Measurements from ENCODE around the gene S100A7A. TPM values are rescaled to one million over a fixed set of nuclear protein-coding genes. Genes with fewer than 3 reads are reported as not detected.

Gene S100A7A
- total RNA-seq, 1 experiment from 2014 or later, result not detected

GRCh38 chr1:153380711-153381110 is 35.6 kb upstream of the S100A7A start:
- ChIA-PET CTCF (no interaction called here), POLR2A (ENCODE audit: unreplicated experiment) (no interaction called here)
- Histone ChIP-seq H2AFZ (no peak overlapping the region), H3K9me3 (ENCODE audit: insufficient read depth, low read depth) (peaks cover 6% of the 10 kb centered on the region; the same call in 1 of the 2 replicates), H3K4me1 (replicated peaks; ENCODE audit: insufficient read depth) (peaks cover 26% of the 10 kb centered on the region), H3K27me3 (ENCODE audit: insufficient read depth, low read depth) (no peaks in the 10 kb centered on the region), H3F3A (ENCODE audit: insufficient read depth, low read depth) (peaks cover 20% of the 10 kb centered on the region; the same call in 1 of the 2 replicates), H3K4me2 (no peak overlapping the region), H3K36me3 (ENCODE audit: low read depth) (no peaks in the 10 kb centered on the region), H3K4me3 (no peak overlapping the region), H3K27ac (no peak overlapping the region), H4K20me1 (ENCODE audit: insufficient read depth) (no peaks in the 10 kb centered on the region), H3K9me2 (ENCODE audit: insufficient read depth) (no peaks in the 10 kb centered on the region), H3K79me2 (ENCODE audit: low read depth) (no peaks in the 10 kb centered on the region)
- intact Hi-C loops (cut with micrococcal nuclease; ENCODE audit: unreplicated experiment), result no loop called here
- BruUV-seq (replicated peaks), result no TSS peak
- TF ChIP-seq CTCF (conservative IDR thresholded peaks at IDR 0.05), result no peak
- no peak for TF ChIP-seq EZH2 (IDR thresholded peaks at IDR 0.05; ENCODE audit: low read depth)
- DNase-seq, result no peak

- Histone ChIP-seq H4K20me1 (ENCODE audit: insufficient read depth) (no peaks in the 10 kb centered on the region), H3K79me2 (ENCODE audit: low read depth) (no peaks in the 10 kb centered on the region), H3K27me3 (ENCODE audit: insufficient read depth, low read depth) (no peaks in the 10 kb centered on the region), H3F3A (ENCODE audit: insufficient read depth, low read depth) (no peaks in the 10 kb centered on the region), H3K9me2 (ENCODE audit: insufficient read depth) (no peaks in the 10 kb centered on the region), H3K4me3 (no peak overlapping the region), H2AFZ (no peak overlapping the region), H3K4me2 (no peak overlapping the region), H3K27ac (no peak overlapping the region), H3K9me3 (ENCODE audit: insufficient read depth, low read depth) (peaks cover 6% of the 10 kb centered on the region; the same call in 1 of the 2 replicates), H3K4me1 (replicated peaks; ENCODE audit: insufficient read depth) (peaks cover 9% of the 10 kb centered on the region), H3K36me3 (ENCODE audit: low read depth) (no peaks in the 10 kb centered on the region)
- intact Hi-C loops (cut with micrococcal nuclease; ENCODE audit: unreplicated experiment), result no loop called here
- DNase-seq, result no peak
- TF ChIP-seq EZH2 (IDR thresholded peaks at IDR 0.05; ENCODE audit: low read depth), result no peak
- no peak for TF ChIP-seq CTCF (conservative IDR thresholded peaks at IDR 0.05)
- ChIA-PET CTCF (no interaction called here), POLR2A (ENCODE audit: unreplicated experiment) (no interaction called here)
- BruUV-seq (replicated peaks), result no TSS peak
Measured at GRCh38 chr1:153384958-153385580, 31.3 kb upstream of the S100A7A start.

- Histone ChIP-seq H2AFZ (no peak overlapping the region), H3K9me3 (ENCODE audit: insufficient read depth, low read depth) (peaks cover 3% of the 10 kb centered on the region; the same call in 1 of the 2 replicates), H3K9me2 (ENCODE audit: insufficient read depth) (no peaks in the 10 kb centered on the region), H4K20me1 (ENCODE audit: insufficient read depth) (no peaks in the 10 kb centered on the region), H3K4me3 (no peak overlapping the region), H3K27ac (no peak overlapping the region), H3K4me2 (no peak overlapping the region), H3K27me3 (ENCODE audit: insufficient read depth, low read depth) (no peaks in the 10 kb centered on the region), H3K79me2 (ENCODE audit: low read depth) (no peaks in the 10 kb centered on the region), H3K4me1 (replicated peaks; ENCODE audit: insufficient read depth) (peaks cover 23% of the 10 kb centered on the region), H3K36me3 (ENCODE audit: low read depth) (no peaks in the 10 kb centered on the region), H3F3A (ENCODE audit: insufficient read depth, low read depth) (peaks cover 5% of the 10 kb centered on the region; the same call in 1 of the 2 replicates)
- CTCF ChIA-PET, result no interaction called here
- DNase-seq, result no peak
- POLR2A ChIA-PET (ENCODE audit: unreplicated experiment), result no interaction called here
- TF ChIP-seq EZH2 (IDR thresholded peaks at IDR 0.05; ENCODE audit: low read depth) (no peak), CTCF (conservative IDR thresholded peaks at IDR 0.05) (no peak)
- intact Hi-C loops (cut with micrococcal nuclease; ENCODE audit: unreplicated experiment), result no loop called here
- BruUV-seq (replicated peaks), result no TSS peak
Measured at GRCh38 chr1:153386500-153386901, 29.8 kb upstream of the S100A7A start.

Data from PC-9 (cell line).